ENCODE data around the gene FAM234B.
"Not testable (repeated sequence)": the region's sequence is repeated elsewhere in the genome, so short reads cannot be mapped to it uniquely, and the experiment has no call there.

Gene FAM234B

DNA sequence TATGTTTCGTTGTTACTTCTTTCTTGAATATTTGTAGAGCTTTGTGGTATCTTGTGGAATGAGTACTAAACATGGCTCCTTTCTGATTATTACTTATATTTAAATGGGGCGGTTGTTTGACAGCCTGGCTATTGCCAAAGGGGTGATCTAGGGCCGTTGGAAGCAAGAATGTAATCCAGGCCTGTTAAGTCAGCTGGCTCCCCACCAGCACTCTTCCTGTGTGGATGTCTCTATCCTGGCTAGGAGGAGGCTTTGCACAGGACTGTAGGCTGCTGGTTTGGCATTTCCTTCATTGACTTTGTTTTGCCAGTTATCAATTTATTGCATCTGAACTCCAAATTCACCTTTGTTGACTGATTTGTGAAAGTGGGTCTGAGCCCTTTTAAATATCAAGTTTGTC is 5.6 kb downstream of the FAM234B start:
- no peaks in the 10 kb centered on the region for H3K36me3 ChIP-seq (ENCODE audit: control insufficient read depth in 5 of 5, insufficient read depth in 5 of 5, low read length in 5 of 5)
- H3K9ac ChIP-seq (ENCODE audit: low read length in 5 of 5) = no peak overlapping the region
- peaks cover 2 to 24% (median 7%) of the 10 kb centered on the region in 5 donors for H3K4me1 ChIP-seq (ENCODE audit: control insufficient read depth in 5 of 5, insufficient read depth in 5 of 5, low read length in 5 of 5)
- H3K4me3 ChIP-seq (ENCODE audit: low read depth in 1 of 5, low read length in 5 of 5) = no peak overlapping the region
- H3K27ac ChIP-seq (ENCODE audit: low read depth, low read length) = no peak overlapping the region
- no peaks in the 10 kb centered on the region for H3K9me3 ChIP-seq (ENCODE audit: control insufficient read depth in 5 of 5, low read length in 5 of 5)
- no peaks in the 10 kb centered on the region for H3K27me3 ChIP-seq (ENCODE audit: control insufficient read depth in 5 of 5, insufficient read depth in 4 of 5, low read length in 5 of 5)

DNA sequence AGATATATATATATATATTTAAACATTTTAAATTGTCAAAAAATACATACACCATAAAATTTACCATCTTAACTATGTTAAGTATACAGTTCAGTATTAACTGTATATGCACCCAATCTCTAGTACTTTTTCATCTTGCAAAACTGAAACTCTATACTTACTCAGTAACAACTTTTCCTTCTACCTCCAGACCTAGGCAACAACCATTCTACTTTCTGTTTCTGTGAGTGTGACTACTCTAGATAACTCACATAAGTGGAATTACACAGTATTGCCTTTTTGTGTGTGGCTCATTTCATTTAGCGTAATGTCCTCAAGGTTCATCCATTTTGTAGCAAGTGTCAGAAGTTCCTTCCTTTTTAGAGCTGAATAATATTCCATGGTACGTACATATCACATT is 8.2 kb downstream of the FAM234B start:
- H3K36me3 ChIP-seq (ENCODE audit: control insufficient read depth in 5 of 5, insufficient read depth in 5 of 5, low read length in 5 of 5) = peaks cover 0 to 4% (median 0%) of the 10 kb centered on the region in 5 donors
- H3K9me3 ChIP-seq (ENCODE audit: control insufficient read depth in 5 of 5, low read length in 5 of 5) = no peaks in the 10 kb centered on the region
- H3K27me3 ChIP-seq (ENCODE audit: control insufficient read depth in 5 of 5, insufficient read depth in 4 of 5, low read length in 5 of 5) = no peaks in the 10 kb centered on the region
- no peak overlapping the region for H3K9ac ChIP-seq (ENCODE audit: low read length in 5 of 5)
- peaks cover 0 to 22% (median 3%) of the 10 kb centered on the region in 5 donors for H3K4me1 ChIP-seq (ENCODE audit: control insufficient read depth in 5 of 5, insufficient read depth in 5 of 5, low read length in 5 of 5)
- no peak overlapping the region for H3K27ac ChIP-seq (ENCODE audit: low read depth, low read length)
- no peak overlapping the region for H3K4me3 ChIP-seq (ENCODE audit: low read depth in 1 of 5, low read length in 5 of 5)

DNA sequence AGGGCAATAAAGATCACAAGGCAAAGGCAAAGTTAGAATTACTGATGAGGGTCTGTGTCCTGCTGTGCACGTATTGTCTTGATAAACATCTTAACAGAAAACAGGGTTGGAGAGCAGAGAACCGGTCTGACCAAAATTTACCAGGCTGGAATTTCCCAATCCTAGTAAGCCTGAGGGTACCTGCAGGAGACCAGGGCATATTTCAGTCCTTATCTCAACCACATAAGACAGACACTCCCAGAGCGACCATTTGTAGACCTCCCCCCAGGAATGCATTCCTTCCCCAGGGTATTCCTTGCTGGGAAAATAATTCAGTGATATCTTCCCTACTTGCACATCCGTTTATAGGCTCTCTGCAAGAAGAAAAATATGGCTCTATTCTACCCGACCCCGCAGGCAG is 9.4 kb downstream of the FAM234B start:
- H3K4me1 ChIP-seq (ENCODE audit: control insufficient read depth in 5 of 5, insufficient read depth in 5 of 5, low read length in 5 of 5) = peaks cover 0 to 22% (median 3%) of the 10 kb centered on the region in 5 donors
- not testable (repeated sequence) for H3K27me3 ChIP-seq (ENCODE audit: control insufficient read depth in 5 of 5, insufficient read depth in 4 of 5, low read length in 5 of 5); H3K9me3 ChIP-seq (ENCODE audit: control insufficient read depth in 5 of 5, low read length in 5 of 5); H3K27ac ChIP-seq (ENCODE audit: low read depth, low read length); H3K36me3 ChIP-seq (ENCODE audit: control insufficient read depth in 5 of 5, insufficient read depth in 5 of 5, low read length in 5 of 5); H3K4me3 ChIP-seq (ENCODE audit: low read depth in 1 of 5, low read length in 5 of 5); H3K9ac ChIP-seq (ENCODE audit: low read length in 5 of 5)

DNA sequence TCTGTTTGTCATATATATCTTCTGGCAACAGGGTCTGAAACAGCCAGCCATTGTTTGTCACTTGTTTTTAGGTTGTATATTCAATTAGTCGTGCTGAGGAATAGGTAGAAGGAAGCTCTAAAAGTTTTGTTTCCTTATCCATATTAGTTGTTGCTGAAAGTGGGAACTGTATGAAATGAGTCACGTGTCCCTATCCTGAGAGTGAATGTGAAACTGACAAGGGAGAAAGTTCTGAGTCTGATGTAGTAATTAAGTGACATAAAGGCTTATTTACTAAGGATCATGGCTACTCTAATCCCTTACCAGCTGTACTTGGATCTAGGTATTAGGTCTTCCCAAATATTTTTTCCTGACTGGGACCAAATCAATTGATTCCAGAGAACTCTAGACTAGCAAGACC is 16.4 kb downstream of the FAM234B start:
- Histone ChIP-seq H3K36me3 (ENCODE audit: control insufficient read depth in 5 of 5, insufficient read depth in 5 of 5, low read length in 5 of 5) (peaks cover 0 to 33% (median 22%) of the 10 kb centered on the region in 5 donors), H3K27me3 (ENCODE audit: control insufficient read depth in 5 of 5, insufficient read depth in 4 of 5, low read length in 5 of 5) (no peaks in the 10 kb centered on the region), H3K9me3 (ENCODE audit: control insufficient read depth in 5 of 5, low read length in 5 of 5) (no peaks in the 10 kb centered on the region), H3K9ac (ENCODE audit: low read length in 5 of 5) (no peak overlapping the region), H3K4me1 (ENCODE audit: control insufficient read depth in 5 of 5, insufficient read depth in 5 of 5, low read length in 5 of 5) (no peaks in the 10 kb centered on the region), H3K4me3 (ENCODE audit: low read depth in 1 of 5, low read length in 5 of 5) (no peak overlapping the region), H3K27ac (ENCODE audit: low read depth, low read length) (no peak overlapping the region)

DNA sequence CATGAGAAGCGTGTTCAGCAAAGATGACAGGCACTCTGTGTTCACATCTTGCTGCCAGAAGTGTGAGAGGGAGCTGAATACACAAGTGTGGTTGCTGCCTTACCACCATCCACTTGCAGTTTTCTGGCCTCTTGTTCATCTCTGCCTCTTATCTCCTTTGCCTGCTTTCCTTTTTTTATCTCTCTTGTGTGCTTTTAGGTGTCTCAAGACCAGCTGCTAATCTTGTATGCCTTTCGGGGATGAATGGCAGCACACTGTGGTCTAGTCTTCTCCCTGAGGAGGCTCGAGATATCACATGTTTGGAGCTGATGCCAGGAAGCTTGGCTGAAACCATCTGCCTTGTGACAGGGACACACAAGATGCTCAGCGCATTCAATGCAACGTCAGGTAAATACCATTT is 17.2 kb downstream of the FAM234B start:
- Histone ChIP-seq H3K9me3 (ENCODE audit: control insufficient read depth in 5 of 5, low read length in 5 of 5) (no peaks in the 10 kb centered on the region), H3K27ac (ENCODE audit: low read depth, low read length) (no peak overlapping the region), H3K9ac (ENCODE audit: low read length in 5 of 5) (no peak overlapping the region), H3K36me3 (ENCODE audit: control insufficient read depth in 5 of 5, insufficient read depth in 5 of 5, low read length in 5 of 5) (peaks cover 0 to 33% (median 21%) of the 10 kb centered on the region in 5 donors), H3K4me1 (ENCODE audit: control insufficient read depth in 5 of 5, insufficient read depth in 5 of 5, low read length in 5 of 5) (no peaks in the 10 kb centered on the region), H3K27me3 (ENCODE audit: control insufficient read depth in 5 of 5, insufficient read depth in 4 of 5, low read length in 5 of 5) (no peaks in the 10 kb centered on the region), H3K4me3 (ENCODE audit: low read depth in 1 of 5, low read length in 5 of 5) (no peak overlapping the region)

DNA sequence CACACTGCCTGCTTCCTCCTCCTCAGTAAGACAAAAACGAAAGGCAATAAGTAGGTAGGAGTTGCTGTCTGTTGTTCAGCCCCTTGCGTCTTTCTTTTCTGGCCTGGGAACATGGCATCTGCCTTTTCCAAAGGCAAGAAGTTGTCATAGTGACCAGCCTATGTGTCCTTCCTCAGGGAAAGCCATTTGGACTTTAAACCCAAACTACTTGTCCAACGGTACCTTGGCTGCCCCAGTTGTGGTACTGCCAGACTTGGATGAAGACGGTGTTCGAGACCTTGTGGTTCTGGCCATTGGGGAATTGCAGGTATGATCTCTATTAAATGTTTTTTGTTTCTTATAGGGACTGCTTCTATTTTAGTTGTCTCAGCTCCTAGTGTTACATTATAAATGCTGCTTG is 18.5 kb downstream of the FAM234B start:
- no peak overlapping the region for H3K9ac ChIP-seq (ENCODE audit: low read length in 5 of 5)
- no peaks in the 10 kb centered on the region for H3K27me3 ChIP-seq (ENCODE audit: control insufficient read depth in 5 of 5, insufficient read depth in 4 of 5, low read length in 5 of 5)
- H3K36me3 ChIP-seq (ENCODE audit: control insufficient read depth in 5 of 5, insufficient read depth in 5 of 5, low read length in 5 of 5) = peaks cover 4 to 43% (median 28%) of the 10 kb centered on the region in 5 donors
- no peak overlapping the region for H3K4me3 ChIP-seq (ENCODE audit: low read depth in 1 of 5, low read length in 5 of 5)
- no peak overlapping the region for H3K27ac ChIP-seq (ENCODE audit: low read depth, low read length)
- H3K4me1 ChIP-seq (ENCODE audit: control insufficient read depth in 5 of 5, insufficient read depth in 5 of 5, low read length in 5 of 5) = no peaks in the 10 kb centered on the region
- H3K9me3 ChIP-seq (ENCODE audit: control insufficient read depth in 5 of 5, low read length in 5 of 5) = no peaks in the 10 kb centered on the region

DNA sequence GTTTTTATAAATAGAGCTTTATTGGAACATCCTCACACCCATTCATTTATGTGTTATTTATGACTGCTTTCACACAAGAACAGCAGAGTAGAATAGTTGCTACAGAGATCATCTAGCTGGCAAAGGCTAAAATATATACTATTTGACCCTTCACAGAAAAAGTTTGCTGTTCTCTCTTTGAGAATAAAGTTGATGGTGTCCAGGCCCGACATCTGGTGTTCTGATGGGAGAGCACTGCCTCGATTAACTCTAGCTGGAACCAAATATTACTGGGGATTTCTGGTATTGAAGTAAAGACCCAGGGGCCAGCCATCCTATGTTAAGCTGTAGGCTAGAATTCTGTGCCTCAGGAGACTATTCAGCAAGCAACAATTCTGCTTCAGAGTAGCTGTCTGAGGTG is 21.8 kb downstream of the FAM234B start:
- Histone ChIP-seq H3K36me3 (ENCODE audit: control insufficient read depth in 5 of 5, insufficient read depth in 5 of 5, low read length in 5 of 5) (peaks cover 4 to 47% (median 32%) of the 10 kb centered on the region in 5 donors), H3K4me1 (ENCODE audit: control insufficient read depth in 5 of 5, insufficient read depth in 5 of 5, low read length in 5 of 5) (no peaks in the 10 kb centered on the region), H3K27me3 (ENCODE audit: control insufficient read depth in 5 of 5, insufficient read depth in 4 of 5, low read length in 5 of 5) (no peaks in the 10 kb centered on the region), H3K9me3 (ENCODE audit: control insufficient read depth in 5 of 5, low read length in 5 of 5) (no peaks in the 10 kb centered on the region), H3K27ac (ENCODE audit: low read depth, low read length) (no peak overlapping the region), H3K9ac (ENCODE audit: low read length in 5 of 5) (no peak overlapping the region), H3K4me3 (ENCODE audit: low read depth in 1 of 5, low read length in 5 of 5) (no peak overlapping the region)

DNA sequence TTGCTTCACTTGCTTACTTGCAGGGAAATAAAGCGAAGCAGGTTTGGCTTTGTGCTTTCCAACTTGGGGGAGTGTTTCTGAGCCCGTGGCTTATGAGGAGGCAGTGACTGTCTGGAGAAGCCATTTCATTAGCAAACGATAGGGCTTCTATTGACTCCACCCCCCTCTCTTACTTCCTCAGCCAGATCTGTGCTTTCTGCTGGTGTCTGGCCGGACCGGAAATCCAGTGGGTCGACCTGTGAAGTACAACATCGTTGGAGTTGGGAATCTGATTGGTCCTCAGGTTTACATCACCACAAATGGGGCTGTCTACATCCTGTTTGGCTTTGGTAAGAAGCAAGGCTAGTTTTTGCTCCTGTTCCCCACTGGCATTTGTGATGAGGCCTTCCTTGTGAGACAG is 22.3 kb downstream of the FAM234B start:
- H3K4me3 ChIP-seq (ENCODE audit: low read depth in 1 of 5, low read length in 5 of 5) = no peak overlapping the region
- H3K27ac ChIP-seq (ENCODE audit: low read depth, low read length) = no peak overlapping the region
- no peak overlapping the region for H3K9ac ChIP-seq (ENCODE audit: low read length in 5 of 5)
- peaks cover 4 to 47% (median 34%) of the 10 kb centered on the region in 5 donors for H3K36me3 ChIP-seq (ENCODE audit: control insufficient read depth in 5 of 5, insufficient read depth in 5 of 5, low read length in 5 of 5)
- no peaks in the 10 kb centered on the region for H3K9me3 ChIP-seq (ENCODE audit: control insufficient read depth in 5 of 5, low read length in 5 of 5)
- no peaks in the 10 kb centered on the region for H3K4me1 ChIP-seq (ENCODE audit: control insufficient read depth in 5 of 5, insufficient read depth in 5 of 5, low read length in 5 of 5)
- H3K27me3 ChIP-seq (ENCODE audit: control insufficient read depth in 5 of 5, insufficient read depth in 4 of 5, low read length in 5 of 5) = no peaks in the 10 kb centered on the region

DNA sequence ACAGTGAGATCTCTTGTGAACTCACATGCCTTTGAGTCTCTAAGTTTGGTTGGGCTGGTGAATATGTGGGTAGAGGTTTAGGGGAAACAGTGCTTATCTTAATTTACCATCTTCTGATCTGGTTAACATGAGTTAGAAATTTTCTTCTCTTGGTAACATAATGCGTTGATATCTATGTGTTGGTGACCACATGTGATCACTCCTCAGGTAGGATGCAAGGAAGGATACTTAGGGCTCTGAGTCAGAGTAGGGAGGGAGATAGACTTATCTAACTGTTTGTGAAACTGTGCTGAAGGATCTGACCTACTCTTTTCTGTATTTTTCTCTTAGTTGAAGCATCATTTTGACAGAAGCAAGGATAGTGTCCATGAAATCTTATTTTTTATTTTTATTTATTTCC is 23.1 kb downstream of the FAM234B start:
- Histone ChIP-seq H3K27ac (ENCODE audit: low read depth, low read length) (no peak overlapping the region), H3K4me1 (ENCODE audit: control insufficient read depth in 5 of 5, insufficient read depth in 5 of 5, low read length in 5 of 5) (no peaks in the 10 kb centered on the region), H3K27me3 (ENCODE audit: control insufficient read depth in 5 of 5, insufficient read depth in 4 of 5, low read length in 5 of 5) (no peaks in the 10 kb centered on the region), H3K9ac (ENCODE audit: low read length in 5 of 5) (no peak overlapping the region), H3K9me3 (ENCODE audit: control insufficient read depth in 5 of 5, low read length in 5 of 5) (no peaks in the 10 kb centered on the region), H3K4me3 (ENCODE audit: low read depth in 1 of 5, low read length in 5 of 5) (no peak overlapping the region), H3K36me3 (ENCODE audit: control insufficient read depth in 5 of 5, insufficient read depth in 5 of 5, low read length in 5 of 5) (peaks cover 4 to 50% (median 34%) of the 10 kb centered on the region in 5 donors)

DNA sequence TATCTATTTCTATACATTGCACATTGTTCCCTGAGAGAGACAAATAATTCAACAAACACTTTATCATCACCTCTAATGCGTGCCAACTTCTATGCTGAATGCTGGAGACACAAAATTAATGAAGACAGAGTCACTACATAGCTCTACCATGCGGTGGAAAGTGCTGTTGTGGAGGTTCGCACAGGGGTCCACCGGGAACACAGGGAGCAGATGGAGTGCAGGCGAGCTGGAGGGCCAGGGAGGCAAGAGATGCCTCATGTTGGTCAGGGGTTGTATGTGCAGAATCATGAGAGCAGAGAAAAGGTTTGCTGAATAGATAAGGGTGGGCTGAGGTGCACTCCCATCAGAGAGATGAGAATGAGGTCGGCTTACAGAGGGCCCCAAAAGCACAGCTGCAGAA is 25.2 kb downstream of the FAM234B start:
- Histone ChIP-seq H3K36me3 (ENCODE audit: control insufficient read depth in 5 of 5, insufficient read depth in 5 of 5, low read length in 5 of 5) (peaks cover 4 to 46% (median 34%) of the 10 kb centered on the region in 5 donors), H3K4me3 (ENCODE audit: low read depth in 1 of 5, low read length in 5 of 5) (no peak overlapping the region), H3K9me3 (ENCODE audit: control insufficient read depth in 5 of 5, low read length in 5 of 5) (no peaks in the 10 kb centered on the region), H3K9ac (ENCODE audit: low read length in 5 of 5) (no peak overlapping the region), H3K4me1 (ENCODE audit: control insufficient read depth in 5 of 5, insufficient read depth in 5 of 5, low read length in 5 of 5) (no peaks in the 10 kb centered on the region), H3K27me3 (ENCODE audit: control insufficient read depth in 5 of 5, insufficient read depth in 4 of 5, low read length in 5 of 5) (no peaks in the 10 kb centered on the region), H3K27ac (ENCODE audit: low read depth, low read length) (no peak overlapping the region)

Data from subcutaneous abdominal adipose tissue (tissue), 5 donors.